Progenitor cell of endocrine pancreas (in vitro differentiated cells): Measurements from ENCODE around the gene KRTAP1-1. TPM values are rescaled to one million over a fixed set of nuclear protein-coding genes. Genes with fewer than 3 reads are reported as not detected.
A peak's percentile ranks its signal among the peaks of the same experiment; 100 is the strongest.
"Not testable (repeated sequence)": the region's sequence is repeated elsewhere in the genome, so short reads cannot be mapped to it uniquely, and the experiment has no call there.

Source experiments
- DNase-seq: peaks from one replicate; pipeline ENCODE4 v3.0.0; 2021; ENCODE audit warnings: low spot score; ENCODE audit not compliant: unreplicated experiment
- H3K27ac Mint-ChIP-seq: 2 replicates; pipeline ENCODE4 v1.8.0; 2021; ENCODE audit warnings: mild to moderate bottlenecking, moderate library complexity, mixed read lengths
- H3K27me3 Mint-ChIP-seq: 2 replicates; pipeline ENCODE4 v1.8.0; 2021; ENCODE audit warnings: mixed read lengths
- H3K36me3 Mint-ChIP-seq: 2 replicates; pipeline ENCODE4 v1.8.0; 2022; ENCODE audit warnings: mixed read lengths; ENCODE audit not compliant: insufficient read depth
- H3K4me1 Mint-ChIP-seq: 2 replicates; pipeline ENCODE4 v1.8.0; 2021; ENCODE audit warnings: low read depth, mixed read lengths
- H3K4me3 Mint-ChIP-seq: 2 replicates; pipeline ENCODE4 v1.8.0; 2021; ENCODE audit warnings: low read depth, mild to moderate bottlenecking, moderate library complexity, mixed read lengths
- H3K9me3 Mint-ChIP-seq: 2 replicates; pipeline ENCODE4 v1.8.0; 2021; ENCODE audit warnings: low read depth, mixed read lengths
- CTCF ChIP-seq: fragments of 200-600 bp; sonication (generic); IDR thresholded peaks from one replicate; pipeline ENCODE4 v1.5.0; 2021; ENCODE audit warnings: antibody characterized with exemption, mild to moderate bottlenecking; ENCODE audit not compliant: unreplicated experiment
- total RNA-seq: library from RNA; stranded (reverse); gene quantifications from 2 replicates; pipeline ENCODE4 v1.2.1, GENCODE V29; 2021

KRTAP1-1 gene
- total RNA-seq, 1 donor from 2014 or later, result not detected

- Mint-ChIP-seq H3K27ac (no peak overlapping the region), H3K4me1 (peaks cover 9% of the 10 kb centered on the region), H3K9me3 (no peaks in the 10 kb centered on the region), H3K36me3 (no peaks in the 10 kb centered on the region), H3K4me3 (no peak overlapping the region), H3K27me3 (no peaks in the 10 kb centered on the region)
- DNase-seq, result no peak
- TF ChIP-seq CTCF, result no peak
These were observed 23.1 kb upstream of the KRTAP1-1 start for GRCh38 chr17:41064301-41064700.

GRCh38 chr17:41063449-41063848 is 22.2 kb upstream of the KRTAP1-1 start:
- no peaks in the 10 kb centered on the region for H3K36me3 Mint-ChIP-seq
- TF ChIP-seq CTCF, result no peak
- peaks cover 10% of the 10 kb centered on the region for H3K4me1 Mint-ChIP-seq
- no peak overlapping the region for H3K27ac Mint-ChIP-seq
- H3K9me3 Mint-ChIP-seq, result no peaks in the 10 kb centered on the region
- no peaks in the 10 kb centered on the region for H3K27me3 Mint-ChIP-seq
- no peak for DNase-seq
- no peak overlapping the region for H3K4me3 Mint-ChIP-seq

- no peaks in the 10 kb centered on the region for H3K27me3 Mint-ChIP-seq
- no peak overlapping the region for H3K27ac Mint-ChIP-seq
- no peaks in the 10 kb centered on the region for H3K36me3 Mint-ChIP-seq
- H3K4me3 Mint-ChIP-seq, result no peak overlapping the region
- H3K9me3 Mint-ChIP-seq, result peaks cover 6% of the 10 kb centered on the region
- DNase-seq, result no peak
- H3K4me1 Mint-ChIP-seq, result peaks cover 10% of the 10 kb centered on the region
- TF ChIP-seq CTCF, result no peak
These were observed 20.7 kb upstream of the KRTAP1-1 start for GRCh38 chr17:41061964-41062363.

- Mint-ChIP-seq H3K27ac (peak within 1 kb of the TSS; percentile 87), H3K36me3 (no peaks in the 10 kb centered on the region), H3K4me3 (no peak within 1 kb of the TSS), H3K9me3 (peaks cover 6% of the 10 kb centered on the region), H3K4me1 (peaks cover 10% of the 10 kb centered on the region), H3K27me3 (no peaks in the 10 kb centered on the region)
- TF ChIP-seq CTCF, result no peak
- DNase-seq, result no peak
These were observed 18.9 kb upstream of the KRTAP1-1 start, which contains the start of gene KRTAP2-3 for GRCh38 chr17:41060052-41060604. TSS of gene KRTAP2-3 (minus strand) at chr17:41060114. CDS start at chr17:41060050, 64 bp downstream.

- H3K27me3 Mint-ChIP-seq, H3K9me3 Mint-ChIP-seq, H3K36me3 Mint-ChIP-seq, H3K4me1 Mint-ChIP-seq, DNase-seq, H3K4me3 Mint-ChIP-seq, H3K27ac Mint-ChIP-seq: not testable (repeated sequence)
These were observed 18.2 kb upstream of the KRTAP1-1 start for GRCh38 chr17:41059276-41060051.

GRCh38 chr17:41058741-41059140 is 17.5 kb upstream of the KRTAP1-1 start:
- DNase-seq, result no peak
- Mint-ChIP-seq H3K4me1 (peaks cover 8% of the 10 kb centered on the region), H3K36me3 (no peaks in the 10 kb centered on the region), H3K27ac (no peak overlapping the region), H3K4me3 (no peak overlapping the region), H3K27me3 (no peaks in the 10 kb centered on the region), H3K9me3 (peaks cover 6% of the 10 kb centered on the region)
- no peak for TF ChIP-seq CTCF
